OCI-LY7 (cell line): ENCODE measurements around the gene H3-3A. TPM values are rescaled to one million over a fixed set of nuclear protein-coding genes. Genes with fewer than 3 reads are reported as not detected.
A peak's percentile ranks its signal among the peaks of the same experiment; 100 is the strongest.

Experiments
- BruUV-seq: library from RNA; stranded (reverse); fragments of 400-500 nt; replicated peaks from 2 replicates; lab custom pipeline; 2021; lab: Mats Ljungman, UMichigan
- CTCF ChIA-PET: fragments of 300-600 bp; sonication (Branson Sonifier 250); formaldehyde crosslinking; loops from one replicate; lab custom pipeline; 2022; ENCODE audit warnings: antibody characterized with exemption; ENCODE audit not compliant: unreplicated experiment; lab: Charles Lee
- POLR2A ChIA-PET: fragments of 300-600 bp; sonication (Branson Sonifier 250); formaldehyde crosslinking; loops from one replicate; lab custom pipeline; 2022; ENCODE audit warnings: antibody characterized with exemption; lab: Charles Lee
- DNase-seq: peaks from one replicate; pipeline ENCODE4 v3.0.0-alpha.2; 2015; ENCODE audit warnings: low spot score
- H2AFZ ChIP-seq: fragments of 200-600 bp; sonication (generic), shearing (Covaris generic); 2 replicates; pipeline ENCODE4 v1.6.1; 2014; ENCODE audit warnings: mild to moderate bottlenecking, antibody characterized with exemption, low read length, moderate library complexity
- H3K27ac ChIP-seq: fragments of 200-600 bp; sonication (generic); 2 replicates; pipeline ENCODE4 v1.5.1; 2014; ENCODE audit warnings: mixed run types, low read depth, mild to moderate bottlenecking, moderate library complexity, low read length, inconsistent platforms; ENCODE audit not compliant: poor library complexity, severe bottlenecking
- H3K36me3 ChIP-seq: fragments of 200-600 bp; sonication (generic); 2 replicates; pipeline ENCODE4 v1.6.1; 2014; ENCODE audit warnings: mild to moderate bottlenecking, antibody characterized with exemption, low read length, moderate library complexity, mixed read lengths; ENCODE audit not compliant: insufficient read depth
- H3K4me1 ChIP-seq: fragments of 200-600 bp; sonication (generic); 2 replicates; pipeline ENCODE4 v1.5.1; 2014; ENCODE audit warnings: mild to moderate bottlenecking, low read length; ENCODE audit not compliant: insufficient read depth, poor library complexity, severe bottlenecking
- H3K4me2 ChIP-seq: fragments of 200-600 bp; sonication (generic); 2 replicates; pipeline ENCODE4 v1.6.1; 2014; ENCODE audit warnings: mild to moderate bottlenecking, low read length
- H3K4me3 ChIP-seq: fragments of 200-600 bp; sonication (generic); 2 replicates; pipeline ENCODE4 v1.5.1; 2014; ENCODE audit warnings: mild to moderate bottlenecking, low read depth, low read length; ENCODE audit not compliant: poor library complexity, severe bottlenecking
- H3K79me2 ChIP-seq: fragments of 200-600 bp; sonication (generic); 2 replicates; pipeline ENCODE4 v1.6.1; 2016; ENCODE audit warnings: low read depth, mild to moderate bottlenecking, low read length, moderate library complexity, mixed read lengths; ENCODE audit not compliant: insufficient read depth
- H3K9me2 ChIP-seq: fragments of 200-600 bp; sonication (generic); 2 replicates; pipeline ENCODE4 v1.6.1; 2016; ENCODE audit warnings: mild to moderate bottlenecking, low read length, mixed read lengths; ENCODE audit not compliant: insufficient read depth
- H3K9me3 ChIP-seq: fragments of 200-600 bp; sonication (generic); 2 replicates; pipeline ENCODE4 v1.6.1; 2014; ENCODE audit warnings: mild to moderate bottlenecking, mixed run types, low read length, mixed read lengths
- H4K20me1 ChIP-seq: fragments of 200-600 bp; sonication (generic); 2 replicates; pipeline ENCODE4 v1.6.1; 2014; ENCODE audit warnings: mild to moderate bottlenecking, antibody characterized with exemption, low read length, moderate library complexity, mixed read lengths; ENCODE audit not compliant: insufficient read depth
- EZH2phosphoT487 ChIP-seq: fragments of 200-600 bp; sonication (generic); IDR thresholded peaks from 2 replicates; pipeline ENCODE4 v1.6.1; 2018; ENCODE audit warnings: low read depth, borderline replicate concordance, mild to moderate bottlenecking, mixed run types, antibody characterized with exemption, low read length, moderate library complexity, mixed read lengths
- intact Hi-C: fragments of 100-400 bp; cut with micrococcal nuclease; formaldehyde crosslinking; loops from one replicate; pipeline ENCODE4 v1.10.0; 2022; ENCODE audit not compliant: unreplicated experiment
- total RNA-seq, 2 experiments: library from RNA; depleted of rRNA in 1 of 2; stranded (reverse); fragments of >200 nt in 1 of 2; shearing (Covaris generic) in 1 of 2; gene quantifications; 2 replicates each; pipeline ENCODE4 v1.2.3, GENCODE V29; 2014 to 2022
- TF ChIP-seq, protein P1 (sequence below): fragments of 200-600 bp; sonication (generic); conservative IDR thresholded peaks from 2 replicates; pipeline ENCODE4 v1.5.1; 2014; ENCODE audit warnings: mild to moderate bottlenecking, antibody characterized with exemption, low read length, moderate library complexity, mixed read lengths

Gene H3-3A
- total RNA-seq, 2 experiments from 2014 or later: 416 to 661 TPM

DNA sequence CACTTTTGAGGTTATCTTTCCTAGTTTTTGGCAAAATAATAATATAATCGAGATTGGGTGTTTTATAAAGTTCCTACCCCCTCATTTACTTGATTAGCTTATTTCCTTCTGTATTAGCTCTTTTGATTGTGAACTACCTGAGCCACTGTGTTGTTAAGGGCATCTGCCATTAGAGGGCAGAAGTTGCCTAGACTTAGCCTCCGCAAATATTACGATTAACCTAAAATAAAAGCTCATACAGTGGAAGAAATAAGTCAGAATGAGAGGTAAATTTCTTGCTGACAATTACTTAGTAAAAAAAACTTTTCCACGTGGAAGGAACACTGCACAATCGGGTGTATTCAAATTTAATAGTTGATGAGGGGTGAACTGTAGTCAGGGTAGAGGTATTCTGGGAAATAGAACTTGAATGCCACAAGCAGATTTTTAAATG, 2.3 kb downstream of the H3-3A start:
- DNase-seq: peak; percentile 76
- H3K4me1 ChIP-seq: peaks cover 33% of the 10 kb centered on the region
- H3K36me3 ChIP-seq: peaks cover 62% of the 10 kb centered on the region
- H3K4me3 ChIP-seq: peak overlapping the region; percentile 89
- intact Hi-C loops: loop anchor here (1.0 to 5.0 kb wide), 6 partner anchors 18 to 598 kb away; partner anchors contain the start of genes ACBD3 and PARP1
- no peaks in the 10 kb centered on the region for H3K9me3 ChIP-seq
- CTCF ChIA-PET: interaction anchor here (0.6 to 1.1 kb wide), 11 partner anchors 13 to 68 kb away, joined by 3 to 10 read pairs (median 3); no protein-coding TSS in a partner anchor
- H3K9me2 ChIP-seq: no peaks in the 10 kb centered on the region
- H3K27ac ChIP-seq: peak overlapping the region; percentile 92
- H4K20me1 ChIP-seq: peaks cover 47% of the 10 kb centered on the region
- H2AFZ ChIP-seq: no peak overlapping the region
- POLR2A ChIA-PET: interaction anchor here (0.7 to 2.7 kb wide), 12 partner anchors 10 to 124 kb away, joined by 3 to 10 read pairs (median 4); partner anchors contain the start of gene LEFTY2
- peaks cover 72% of the 10 kb centered on the region for H3K79me2 ChIP-seq
- no TSS peak for BruUV-seq
- H3K4me2 ChIP-seq: peak overlapping the region; percentile 70
- TF ChIP-seq, protein P1, sequence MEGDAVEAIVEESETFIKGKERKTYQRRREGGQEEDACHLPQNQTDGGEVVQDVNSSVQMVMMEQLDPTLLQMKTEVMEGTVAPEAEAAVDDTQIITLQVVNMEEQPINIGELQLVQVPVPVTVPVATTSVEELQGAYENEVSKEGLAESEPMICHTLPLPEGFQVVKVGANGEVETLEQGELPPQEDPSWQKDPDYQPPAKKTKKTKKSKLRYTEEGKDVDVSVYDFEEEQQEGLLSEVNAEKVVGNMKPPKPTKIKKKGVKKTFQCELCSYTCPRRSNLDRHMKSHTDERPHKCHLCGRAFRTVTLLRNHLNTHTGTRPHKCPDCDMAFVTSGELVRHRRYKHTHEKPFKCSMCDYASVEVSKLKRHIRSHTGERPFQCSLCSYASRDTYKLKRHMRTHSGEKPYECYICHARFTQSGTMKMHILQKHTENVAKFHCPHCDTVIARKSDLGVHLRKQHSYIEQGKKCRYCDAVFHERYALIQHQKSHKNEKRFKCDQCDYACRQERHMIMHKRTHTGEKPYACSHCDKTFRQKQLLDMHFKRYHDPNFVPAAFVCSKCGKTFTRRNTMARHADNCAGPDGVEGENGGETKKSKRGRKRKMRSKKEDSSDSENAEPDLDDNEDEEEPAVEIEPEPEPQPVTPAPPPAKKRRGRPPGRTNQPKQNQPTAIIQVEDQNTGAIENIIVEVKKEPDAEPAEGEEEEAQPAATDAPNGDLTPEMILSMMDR: peak; percentile 80
- no peak for TF ChIP-seq EZH2phosphoT487

DNA sequence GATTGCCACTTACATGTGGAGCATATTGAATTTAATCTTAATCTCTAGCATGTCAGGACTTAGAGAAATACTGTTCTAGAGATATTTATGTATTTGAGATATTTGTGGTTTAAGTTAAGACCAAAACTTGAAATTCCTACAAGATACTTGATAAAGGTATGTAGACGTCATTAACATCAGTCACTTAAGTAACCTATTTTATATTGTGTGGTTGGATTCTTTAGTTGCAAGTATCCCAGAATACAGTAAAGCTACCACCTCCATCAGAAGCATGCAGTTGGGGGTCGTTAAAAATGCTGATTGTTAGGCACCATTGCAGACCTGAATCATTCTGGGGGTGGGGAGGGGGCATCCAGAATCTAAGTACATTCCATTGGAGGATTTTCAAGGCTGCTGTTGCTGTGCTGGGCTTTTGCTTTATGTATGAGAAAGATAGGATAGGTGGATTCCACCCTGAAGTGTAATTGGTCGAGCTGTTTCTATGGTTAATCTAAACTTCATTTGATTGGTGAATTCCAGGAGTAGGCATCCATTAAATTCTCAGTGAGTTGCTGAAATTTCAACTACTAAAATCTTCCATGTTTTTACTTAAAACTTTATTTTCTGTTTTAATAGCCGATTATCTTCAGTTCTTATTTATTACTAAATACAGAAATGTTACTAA, 4.0 kb downstream of the H3-3A start:
- H3K4me2 ChIP-seq: peak overlapping the region; percentile 70
- peaks cover 74% of the 10 kb centered on the region for H3K79me2 ChIP-seq
- intact Hi-C loops: no loop called here
- peaks cover 48% of the 10 kb centered on the region for H4K20me1 ChIP-seq
- no peak overlapping the region for H3K4me3 ChIP-seq
- H2AFZ ChIP-seq: no peak overlapping the region
- H3K4me1 ChIP-seq: peaks cover 21% of the 10 kb centered on the region
- POLR2A ChIA-PET: interaction anchor here (0.6 to 2.7 kb wide), 11 partner anchors 11 to 460 kb away, joined by 3 to 8 read pairs (median 3); no protein-coding TSS in a partner anchor
- BruUV-seq: no TSS peak
- no peak for DNase-seq
- CTCF ChIA-PET: no interaction called here
- peaks cover 75% of the 10 kb centered on the region for H3K36me3 ChIP-seq
- H3K9me2 ChIP-seq: no peaks in the 10 kb centered on the region
- H3K27ac ChIP-seq: no peak overlapping the region
- H3K9me3 ChIP-seq: no peaks in the 10 kb centered on the region
- TF ChIP-seq EZH2phosphoT487: no peak
- TF ChIP-seq, protein P1: no peak
